DMS79 (cell line): ENCODE measurements around the gene PCSK6.

Source experiments
- DNase-seq: peaks from one replicate; lab custom pipeline; 2025; lab: John Stamatoyannopoulos, UW

PCSK6 gene

GRCh38 chr15:101325263-101326025, 164.1 kb downstream of the PCSK6 start:
- DNase-seq: no peak

GRCh38 chr15:101324524-101325177, 164.9 kb downstream of the PCSK6 start:
- DNase-seq: no peak

GRCh38 chr15:101323793-101324523, 165.5 kb downstream of the PCSK6 start:
- DNase-seq: no peak

- DNase-seq: no peak
These were observed 166.5 kb downstream of the PCSK6 start for GRCh38 chr15:101322854-101323477.

GRCh38 chr15:101322016-101322695, 167.4 kb downstream of the PCSK6 start:
- DNase-seq: no peak

GRCh38 chr15:101320501-101321052, 168.9 kb downstream of the PCSK6 start:
- no peak for DNase-seq

GRCh38 chr15:101318839-101319238, 170.7 kb downstream of the PCSK6 start:
- no peak for DNase-seq

GRCh38 chr15:101318147-101318819, 171.2 kb downstream of the PCSK6 start:
- no peak for DNase-seq

- no peak for DNase-seq
These were observed 172.1 kb downstream of the PCSK6 start for GRCh38 chr15:101317336-101317872.

- DNase-seq: no peak
These were observed 173.0 kb downstream of the PCSK6 start for GRCh38 chr15:101316529-101316928.

GRCh38 chr15:101315736-101316135, 173.8 kb downstream of the PCSK6 start:
- DNase-seq: no peak

GRCh38 chr15:101314336-101315125, 175.0 kb downstream of the PCSK6 start:
- no peak for DNase-seq

- no peak for DNase-seq
These were observed 176.3 kb downstream of the PCSK6 start for GRCh38 chr15:101313041-101313761.

- DNase-seq: no peak
These were observed 179.0 kb downstream of the PCSK6 start for GRCh38 chr15:101310508-101310907.

GRCh38 chr15:101310161-101310480, 179.4 kb downstream of the PCSK6 start:
- DNase-seq: no peak

GRCh38 chr15:101309436-101310160, 179.9 kb downstream of the PCSK6 start:
- no peak for DNase-seq

GRCh38 chr15:101308604-101309435, 180.7 kb downstream of the PCSK6 start:
- DNase-seq: no peak
